CD4-positive, alpha-beta T cell treated with Interleukin-10 for 1 hour (primary cell): ENCODE data around the gene SLC26A9.

Source experiments
- DNase-seq: peaks from one replicate; pipeline ENCODE4 v3.0.0-alpha.2; 2020

Gene SLC26A9

GRCh38 chr1:205948039-205948438 is 4.8 kb upstream of the SLC26A9 start:
- DNase-seq, result no peak

- no peak for DNase-seq
Measured at GRCh38 chr1:205947024-205947423, 3.8 kb upstream of the SLC26A9 start.

- DNase-seq, result no peak
Measured at GRCh38 chr1:205945069-205945468, 1.8 kb upstream of the SLC26A9 start.

- DNase-seq, result no peak
Measured at GRCh38 chr1:205944525-205944924, 1.3 kb upstream of the SLC26A9 start.

- no peak for DNase-seq
Measured at GRCh38 chr1:205942631-205943159, 561 bp downstream of the SLC26A9 start.

GRCh38 chr1:205940710-205941109 is 2.5 kb downstream of the SLC26A9 start:
- DNase-seq, result no peak

- DNase-seq, result no peak
Measured at GRCh38 chr1:205939690-205940330, 3.4 kb downstream of the SLC26A9 start.

- DNase-seq, result no peak
Measured at GRCh38 chr1:205938682-205939081, 4.6 kb downstream of the SLC26A9 start.

- no peak for DNase-seq
Measured at GRCh38 chr1:205936846-205937586, 6.2 kb downstream of the SLC26A9 start.

- DNase-seq, result no peak
Measured at GRCh38 chr1:205936311-205936710, 6.9 kb downstream of the SLC26A9 start.

- DNase-seq, result no peak
Measured at GRCh38 chr1:205935869-205936268, 7.4 kb downstream of the SLC26A9 start.

- no peak for DNase-seq
Measured at GRCh38 chr1:205934788-205935187, 8.5 kb downstream of the SLC26A9 start.

GRCh38 chr1:205933671-205934618 is 9.3 kb downstream of the SLC26A9 start:
- DNase-seq, result no peak

GRCh38 chr1:205932776-205933175 is 10.5 kb downstream of the SLC26A9 start:
- no peak for DNase-seq

GRCh38 chr1:205930799-205931281 is 12.4 kb downstream of the SLC26A9 start:
- DNase-seq, result no peak

GRCh38 chr1:205930195-205930577 is 13.1 kb downstream of the SLC26A9 start:
- DNase-seq, result no peak

GRCh38 chr1:205929496-205930194 is 13.6 kb downstream of the SLC26A9 start:
- DNase-seq, result no peak

- DNase-seq, result no peak
Measured at GRCh38 chr1:205928317-205928716, 14.9 kb downstream of the SLC26A9 start.

- DNase-seq, result no peak
Measured at GRCh38 chr1:205927676-205928075, 15.6 kb downstream of the SLC26A9 start.

GRCh38 chr1:205927247-205927646 is 16.0 kb downstream of the SLC26A9 start:
- no peak for DNase-seq

- no peak for DNase-seq
Measured at GRCh38 chr1:205926636-205927035, 16.6 kb downstream of the SLC26A9 start.

GRCh38 chr1:205926213-205926612 is 17.0 kb downstream of the SLC26A9 start:
- no peak for DNase-seq
